ENCODE results near the gene C16orf96. TPM values are rescaled to one million over a fixed set of nuclear protein-coding genes. Genes with fewer than 3 reads are reported as not detected.

Gene C16orf96
- total RNA-seq, 1 experiment from 2014 or later, result 0.15 TPM

DNA sequence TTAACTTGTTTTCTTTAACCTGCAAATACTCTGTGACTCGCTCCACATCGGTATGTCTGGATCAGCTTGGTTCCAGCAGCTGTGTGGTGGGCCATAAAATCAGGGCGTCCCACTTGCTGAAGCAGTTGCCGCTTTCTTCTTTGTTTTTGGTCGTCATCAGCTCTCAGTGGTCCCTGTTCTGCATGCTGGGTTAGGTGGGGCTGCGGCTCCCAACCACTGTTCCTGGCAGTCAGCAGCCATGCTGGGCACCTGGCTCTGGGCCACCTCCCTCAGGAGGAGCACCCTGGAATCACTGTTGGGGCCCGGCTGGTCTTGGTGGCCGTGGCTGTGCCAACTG, 91.5 kb downstream of the C16orf96 start:
- BruUV-seq (replicated peaks), result no TSS peak
- no peaks in the 10 kb centered on the region for H3K36me3 ChIP-seq (ENCODE audit: control insufficient read depth, insufficient read depth, low read length)
- H3K27me3 ChIP-seq (ENCODE audit: control insufficient read depth, insufficient read depth, low read length), result no peaks in the 10 kb centered on the region
- POLR2A ChIA-PET, result no interaction called here
- CTCF ChIA-PET, result no interaction called here
- H3K9me3 ChIP-seq (ENCODE audit: control insufficient read depth, insufficient read depth, low read depth, low read length), result no peaks in the 10 kb centered on the region
- intact Hi-C loops (cut with micrococcal nuclease; ENCODE audit: unreplicated experiment), result no loop called here
- in situ Hi-C loops (cut with HindIII; ENCODE audit: low pct_unique_long_range_greater_than_20kb, low sequenced_read_pairs), result no loop called here
- DNase-seq (ENCODE audit: low read depth, low spot score) (no peak), ATAC-seq (no peak)
- H3K27ac ChIP-seq (ENCODE audit: low read length), result no peak overlapping the region
- no peak overlapping the region for H3K4me3 ChIP-seq (ENCODE audit: low read depth in 2 of 2, low read length in 2 of 2)
- no peaks in the 10 kb centered on the region for H3K4me1 ChIP-seq (ENCODE audit: control insufficient read depth, insufficient read depth, low read length)
- TF ChIP-seq, protein P1, sequence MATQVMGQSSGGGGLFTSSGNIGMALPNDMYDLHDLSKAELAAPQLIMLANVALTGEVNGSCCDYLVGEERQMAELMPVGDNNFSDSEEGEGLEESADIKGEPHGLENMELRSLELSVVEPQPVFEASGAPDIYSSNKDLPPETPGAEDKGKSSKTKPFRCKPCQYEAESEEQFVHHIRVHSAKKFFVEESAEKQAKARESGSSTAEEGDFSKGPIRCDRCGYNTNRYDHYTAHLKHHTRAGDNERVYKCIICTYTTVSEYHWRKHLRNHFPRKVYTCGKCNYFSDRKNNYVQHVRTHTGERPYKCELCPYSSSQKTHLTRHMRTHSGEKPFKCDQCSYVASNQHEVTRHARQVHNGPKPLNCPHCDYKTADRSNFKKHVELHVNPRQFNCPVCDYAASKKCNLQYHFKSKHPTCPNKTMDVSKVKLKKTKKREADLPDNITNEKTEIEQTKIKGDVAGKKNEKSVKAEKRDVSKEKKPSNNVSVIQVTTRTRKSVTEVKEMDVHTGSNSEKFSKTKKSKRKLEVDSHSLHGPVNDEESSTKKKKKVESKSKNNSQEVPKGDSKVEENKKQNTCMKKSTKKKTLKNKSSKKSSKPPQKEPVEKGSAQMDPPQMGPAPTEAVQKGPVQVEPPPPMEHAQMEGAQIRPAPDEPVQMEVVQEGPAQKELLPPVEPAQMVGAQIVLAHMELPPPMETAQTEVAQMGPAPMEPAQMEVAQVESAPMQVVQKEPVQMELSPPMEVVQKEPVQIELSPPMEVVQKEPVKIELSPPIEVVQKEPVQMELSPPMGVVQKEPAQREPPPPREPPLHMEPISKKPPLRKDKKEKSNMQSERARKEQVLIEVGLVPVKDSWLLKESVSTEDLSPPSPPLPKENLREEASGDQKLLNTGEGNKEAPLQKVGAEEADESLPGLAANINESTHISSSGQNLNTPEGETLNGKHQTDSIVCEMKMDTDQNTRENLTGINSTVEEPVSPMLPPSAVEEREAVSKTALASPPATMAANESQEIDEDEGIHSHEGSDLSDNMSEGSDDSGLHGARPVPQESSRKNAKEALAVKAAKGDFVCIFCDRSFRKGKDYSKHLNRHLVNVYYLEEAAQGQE (IDR thresholded peaks at IDR 0.05; ENCODE audit: insufficient read depth in 1 of 2, low read depth in 2 of 2, low read length in 1 of 2), result no peak
- TF ChIP-seq POLR2AphosphoS5 (IDR thresholded peaks at IDR 0.05; ENCODE audit: low read depth, low read length) (no peak), TCF7L2 (IDR thresholded peaks at IDR 0.05; ENCODE audit: low read depth, low read length) (no peak), SIN3A (IDR thresholded peaks at IDR 0.05; ENCODE audit: borderline replicate concordance, insufficient read depth, low read depth, low read length) (no peak)
- TF ChIP-seq, protein P2, sequence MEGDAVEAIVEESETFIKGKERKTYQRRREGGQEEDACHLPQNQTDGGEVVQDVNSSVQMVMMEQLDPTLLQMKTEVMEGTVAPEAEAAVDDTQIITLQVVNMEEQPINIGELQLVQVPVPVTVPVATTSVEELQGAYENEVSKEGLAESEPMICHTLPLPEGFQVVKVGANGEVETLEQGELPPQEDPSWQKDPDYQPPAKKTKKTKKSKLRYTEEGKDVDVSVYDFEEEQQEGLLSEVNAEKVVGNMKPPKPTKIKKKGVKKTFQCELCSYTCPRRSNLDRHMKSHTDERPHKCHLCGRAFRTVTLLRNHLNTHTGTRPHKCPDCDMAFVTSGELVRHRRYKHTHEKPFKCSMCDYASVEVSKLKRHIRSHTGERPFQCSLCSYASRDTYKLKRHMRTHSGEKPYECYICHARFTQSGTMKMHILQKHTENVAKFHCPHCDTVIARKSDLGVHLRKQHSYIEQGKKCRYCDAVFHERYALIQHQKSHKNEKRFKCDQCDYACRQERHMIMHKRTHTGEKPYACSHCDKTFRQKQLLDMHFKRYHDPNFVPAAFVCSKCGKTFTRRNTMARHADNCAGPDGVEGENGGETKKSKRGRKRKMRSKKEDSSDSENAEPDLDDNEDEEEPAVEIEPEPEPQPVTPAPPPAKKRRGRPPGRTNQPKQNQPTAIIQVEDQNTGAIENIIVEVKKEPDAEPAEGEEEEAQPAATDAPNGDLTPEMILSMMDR (IDR thresholded peaks at IDR 0.05), result no peak

DNA sequence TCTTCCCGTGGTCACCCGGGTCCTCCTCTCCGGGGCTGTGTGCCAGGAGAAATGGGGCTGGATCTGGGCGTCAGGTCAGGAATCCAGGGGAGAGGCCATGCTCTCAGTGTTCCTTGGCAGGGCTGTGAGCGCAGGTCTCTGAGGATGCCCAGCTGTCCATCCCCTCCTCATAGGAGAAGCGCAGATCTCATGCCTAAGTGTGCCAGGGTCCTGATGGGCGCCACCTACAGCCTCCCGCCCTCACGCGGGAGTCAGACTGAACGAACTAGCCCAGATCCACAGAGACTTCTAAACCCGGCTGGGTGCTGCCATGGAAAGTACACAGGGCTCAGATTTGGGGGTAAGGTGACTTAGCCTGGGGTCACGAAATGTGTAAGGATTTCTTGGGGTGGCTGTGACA, 92.8 kb downstream of the C16orf96 start:
- POLR2A ChIA-PET, result no interaction called here
- no TSS peak for BruUV-seq (replicated peaks)

More for the DNA sequence above, 92.8 kb downstream of the C16orf96 start:
- DNase-seq (ENCODE audit: low read depth, low spot score) (no peak), ATAC-seq (no peak)
- no peak for TF ChIP-seq SIN3A (IDR thresholded peaks at IDR 0.05; ENCODE audit: borderline replicate concordance, insufficient read depth, low read depth, low read length)
- TF ChIP-seq TCF7L2 (IDR thresholded peaks at IDR 0.05; ENCODE audit: low read depth, low read length), result no peak
- TF ChIP-seq, protein P2 (IDR thresholded peaks at IDR 0.05), result no peak
- TF ChIP-seq, protein P1 (IDR thresholded peaks at IDR 0.05; ENCODE audit: insufficient read depth in 1 of 2, low read depth in 2 of 2, low read length in 1 of 2), result no peak
- TF ChIP-seq POLR2AphosphoS5 (IDR thresholded peaks at IDR 0.05; ENCODE audit: low read depth, low read length), result no peak
- CTCF ChIA-PET, result no interaction called here
- no peaks in the 10 kb centered on the region for H3K27me3 ChIP-seq (ENCODE audit: control insufficient read depth, insufficient read depth, low read length)
- no peak overlapping the region for H3K4me3 ChIP-seq (ENCODE audit: low read depth in 2 of 2, low read length in 2 of 2)
- no peaks in the 10 kb centered on the region for H3K9me3 ChIP-seq (ENCODE audit: control insufficient read depth, insufficient read depth, low read depth, low read length)
- no peaks in the 10 kb centered on the region for H3K4me1 ChIP-seq (ENCODE audit: control insufficient read depth, insufficient read depth, low read length)
- in situ Hi-C loops (cut with HindIII; ENCODE audit: low pct_unique_long_range_greater_than_20kb, low sequenced_read_pairs), result no loop called here
- intact Hi-C loops (cut with micrococcal nuclease; ENCODE audit: unreplicated experiment), result no loop called here
- no peaks in the 10 kb centered on the region for H3K36me3 ChIP-seq (ENCODE audit: control insufficient read depth, insufficient read depth, low read length)
- no peak overlapping the region for H3K27ac ChIP-seq (ENCODE audit: low read length)

Data from Panc1 (cell line).